ENCODE results near the gene DBF4B. TPM values are rescaled to one million over a fixed set of nuclear protein-coding genes. Genes with fewer than 3 reads are reported as not detected.

Gene DBF4B
- total RNA-seq, 4 donors from 2014 or later = 6.0 to 19.0 (median 6.2) TPM

DNA sequence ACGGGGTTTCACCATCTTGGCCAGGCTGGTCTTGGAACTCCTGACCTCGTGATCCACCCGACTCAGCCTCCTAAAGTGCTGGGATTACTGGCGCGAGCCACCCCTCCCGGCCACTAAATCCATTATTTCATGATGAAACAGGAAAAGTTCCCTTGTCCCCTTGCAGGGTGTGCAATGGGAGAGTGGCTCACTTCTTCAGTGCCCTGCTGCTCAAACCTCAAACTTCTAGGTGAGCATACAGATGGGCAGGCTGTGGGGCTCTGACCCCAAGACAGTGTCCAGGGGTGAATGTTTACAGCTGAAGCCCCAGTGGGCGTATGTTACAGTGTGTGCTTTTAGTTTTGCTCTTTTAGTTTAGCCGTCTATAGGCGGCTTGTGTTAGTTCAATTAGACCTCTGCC, 87.0 kb downstream of the DBF4B start:
- H3K9me3 ChIP-seq = no peaks in the 10 kb centered on the region
- peaks cover 0 to 24% (median 5%) of the 10 kb centered on the region in 4 donors for H3K4me1 ChIP-seq
- WGBS, 2 donors = 42 to 44% methylated on average over 9 of the region's 9 CpGs
- no peaks in the 10 kb centered on the region for H3K36me3 ChIP-seq
- no peak for DNase-seq (ENCODE audit: low spot score in 2 of 2)
- H3K27ac ChIP-seq = peak overlapping the region in 3 of 4 donors; percentile 38 to 90 (median 58)
- no peak for TF ChIP-seq POLR2A (IDR thresholded peaks at IDR 0.05)
- TF ChIP-seq, protein P1, sequence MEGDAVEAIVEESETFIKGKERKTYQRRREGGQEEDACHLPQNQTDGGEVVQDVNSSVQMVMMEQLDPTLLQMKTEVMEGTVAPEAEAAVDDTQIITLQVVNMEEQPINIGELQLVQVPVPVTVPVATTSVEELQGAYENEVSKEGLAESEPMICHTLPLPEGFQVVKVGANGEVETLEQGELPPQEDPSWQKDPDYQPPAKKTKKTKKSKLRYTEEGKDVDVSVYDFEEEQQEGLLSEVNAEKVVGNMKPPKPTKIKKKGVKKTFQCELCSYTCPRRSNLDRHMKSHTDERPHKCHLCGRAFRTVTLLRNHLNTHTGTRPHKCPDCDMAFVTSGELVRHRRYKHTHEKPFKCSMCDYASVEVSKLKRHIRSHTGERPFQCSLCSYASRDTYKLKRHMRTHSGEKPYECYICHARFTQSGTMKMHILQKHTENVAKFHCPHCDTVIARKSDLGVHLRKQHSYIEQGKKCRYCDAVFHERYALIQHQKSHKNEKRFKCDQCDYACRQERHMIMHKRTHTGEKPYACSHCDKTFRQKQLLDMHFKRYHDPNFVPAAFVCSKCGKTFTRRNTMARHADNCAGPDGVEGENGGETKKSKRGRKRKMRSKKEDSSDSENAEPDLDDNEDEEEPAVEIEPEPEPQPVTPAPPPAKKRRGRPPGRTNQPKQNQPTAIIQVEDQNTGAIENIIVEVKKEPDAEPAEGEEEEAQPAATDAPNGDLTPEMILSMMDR (IDR thresholded peaks at IDR 0.05) = no peak
- no peak for TF ChIP-seq EP300 (IDR thresholded peaks at IDR 0.05)
- H3K27me3 ChIP-seq = no peaks in the 10 kb centered on the region
- H3K4me3 ChIP-seq = no peak overlapping the region

DNA sequence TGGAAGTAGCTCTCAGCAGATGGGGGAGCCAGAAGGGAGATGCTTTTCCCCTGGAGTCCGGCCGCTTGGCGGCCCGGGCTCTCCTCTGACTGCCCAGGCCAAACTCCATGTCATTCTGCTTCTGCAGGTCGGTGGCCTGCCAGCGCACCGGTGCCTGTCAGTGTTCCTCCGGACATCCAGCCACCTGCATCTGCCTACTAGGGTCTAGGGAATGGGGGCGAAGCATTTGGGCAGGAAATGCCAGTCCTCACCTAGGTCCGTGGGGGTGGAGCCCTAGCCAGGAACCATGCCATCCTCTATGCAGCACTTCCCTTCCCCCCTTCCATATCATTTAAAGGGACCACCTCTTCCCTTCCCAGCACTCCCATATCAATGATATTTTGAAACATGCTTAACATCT, 87.5 kb downstream of the DBF4B start:
- no peak for DNase-seq (ENCODE audit: low spot score in 2 of 2)
- peak overlapping the region in 3 of 4 donors; percentile 8 to 90 (median 58) for H3K27ac ChIP-seq
- TF ChIP-seq POLR2A (IDR thresholded peaks at IDR 0.05) = no peak
- TF ChIP-seq, protein P1 (IDR thresholded peaks at IDR 0.05) = no peak
- TF ChIP-seq EP300 (IDR thresholded peaks at IDR 0.05) = no peak
- no peaks in the 10 kb centered on the region for H3K36me3 ChIP-seq
- no peaks in the 10 kb centered on the region for H3K9me3 ChIP-seq
- no peak overlapping the region for H3K4me3 ChIP-seq
- 52 to 62% methylated on average over 6 to 10 of the region's 10 CpGs for WGBS, 2 donors
- peaks cover 0 to 24% (median 5%) of the 10 kb centered on the region in 4 donors for H3K4me1 ChIP-seq
- no peaks in the 10 kb centered on the region for H3K27me3 ChIP-seq

DNA sequence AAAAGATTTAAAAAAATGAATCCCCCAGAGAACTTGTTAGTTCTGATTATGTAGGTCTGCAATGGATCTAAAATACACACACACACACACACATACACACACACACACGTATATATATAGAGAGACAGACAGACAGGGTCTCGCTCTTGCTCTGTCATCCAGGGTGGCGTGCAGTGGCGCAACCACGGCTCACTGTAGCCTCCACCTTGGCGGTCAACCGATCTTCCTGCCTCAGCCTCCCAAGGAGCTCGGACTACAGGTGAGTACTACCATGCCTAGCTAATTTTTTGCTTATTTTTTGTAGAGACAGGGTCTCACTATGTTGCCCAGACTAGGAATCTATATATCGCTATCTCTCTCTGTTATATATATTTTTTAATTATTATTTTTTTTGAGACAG, 88.3 kb downstream of the DBF4B start:
- WGBS, 2 donors = 91 to 95% methylated on average over 9 of the region's 9 CpGs

DNA sequence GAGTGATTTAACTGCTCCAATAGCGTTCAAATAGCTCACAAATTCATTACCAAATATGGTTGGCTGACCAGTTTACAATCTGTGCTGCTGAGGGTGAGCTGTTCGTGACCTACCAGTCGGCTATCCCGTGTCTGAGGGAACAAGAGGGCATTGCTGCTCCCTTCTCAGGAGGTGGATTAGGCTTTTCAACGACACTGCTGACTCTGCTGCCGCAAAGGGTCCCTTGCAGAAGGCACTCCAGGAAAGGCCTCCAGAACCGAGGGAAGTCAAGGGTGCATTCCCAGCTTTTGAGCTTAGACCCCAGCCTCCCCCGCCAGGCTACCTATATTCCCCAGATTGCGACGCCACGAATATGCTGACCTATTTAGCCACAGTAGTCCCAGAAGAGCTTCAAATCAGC, 89.3 kb downstream of the DBF4B start:
- TF ChIP-seq POLR2A (IDR thresholded peaks at IDR 0.05) (no peak), EP300 (IDR thresholded peaks at IDR 0.05) (no peak)
- TF ChIP-seq, protein P1 (IDR thresholded peaks at IDR 0.05) = no peak
- DNase-seq (ENCODE audit: low spot score in 2 of 2) = no peak
- H3K4me3 ChIP-seq = no peak overlapping the region
- no peaks in the 10 kb centered on the region for H3K36me3 ChIP-seq
- no peaks in the 10 kb centered on the region for H3K9me3 ChIP-seq
- H3K27ac ChIP-seq = peak overlapping the region in 2 of 4 donors; percentile 26 to 50
- no peaks in the 10 kb centered on the region for H3K27me3 ChIP-seq
- WGBS, 2 donors = 49 to 68% methylated on average over 11 of the region's 11 CpGs
- H3K4me1 ChIP-seq = peaks cover 0 to 27% (median 5%) of the 10 kb centered on the region in 4 donors

More for the DNA sequence above, 88.3 kb downstream of the DBF4B start:
- peak overlapping the region in 1 of 4 donors; percentile 48 for H3K27ac ChIP-seq
- H3K4me1 ChIP-seq = peaks cover 0 to 24% (median 5%) of the 10 kb centered on the region in 4 donors
- no peaks in the 10 kb centered on the region for H3K9me3 ChIP-seq
- no peaks in the 10 kb centered on the region for H3K27me3 ChIP-seq
- no peak for DNase-seq (ENCODE audit: low spot score in 2 of 2)
- TF ChIP-seq POLR2A (IDR thresholded peaks at IDR 0.05) = no peak
- TF ChIP-seq, protein P1 (IDR thresholded peaks at IDR 0.05) = no peak
- TF ChIP-seq EP300 (IDR thresholded peaks at IDR 0.05) = no peak
- H3K36me3 ChIP-seq = no peaks in the 10 kb centered on the region
- H3K4me3 ChIP-seq = no peak overlapping the region

DNA sequence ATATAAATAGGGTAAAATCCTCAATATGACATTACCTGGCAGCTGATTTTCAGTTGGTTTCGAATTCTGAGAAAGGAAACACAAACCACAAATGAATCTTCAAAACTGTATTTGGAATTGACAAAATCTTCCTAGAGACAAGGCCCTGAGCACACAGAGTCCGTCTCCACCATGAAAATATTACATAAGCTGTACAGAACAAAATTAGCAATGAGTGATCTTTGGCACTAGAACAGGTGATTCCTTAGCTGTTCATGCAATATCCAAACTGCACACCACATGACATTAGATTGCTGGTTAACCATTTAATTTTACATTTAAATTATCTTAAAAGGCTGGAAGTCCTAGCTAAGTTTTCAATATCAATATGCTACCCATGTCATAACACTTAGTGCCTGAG, 89.9 kb downstream of the DBF4B start:
- TF ChIP-seq, protein P1 (IDR thresholded peaks at IDR 0.05) = no peak
- TF ChIP-seq EP300 (IDR thresholded peaks at IDR 0.05) (no peak), POLR2A (IDR thresholded peaks at IDR 0.05) (no peak)
- H3K27ac ChIP-seq = peak overlapping the region in 1 of 4 donors; percentile 26
- no peaks in the 10 kb centered on the region for H3K27me3 ChIP-seq
- H3K36me3 ChIP-seq = no peaks in the 10 kb centered on the region
- no peak for DNase-seq (ENCODE audit: low spot score in 2 of 2)
- peaks cover 0 to 31% (median 5%) of the 10 kb centered on the region in 4 donors for H3K4me1 ChIP-seq
- H3K9me3 ChIP-seq = no peaks in the 10 kb centered on the region
- 84% methylated on average over 2 of the region's 2 CpGs for WGBS, 2 donors
- H3K4me3 ChIP-seq = no peak overlapping the region

Small RNA genes within 50 kb of the gene (small RNA-seq; reads per million reads assigned to genes)
- not detected for gene RN7SL819P

Other genes starting within 250 kb of the DBF4B start
- 10 to 100 TPM; 55.1 to 71.2 (median 59.8) TPM for gene GPATCH8, start 205.3 kb upstream of the DBF4B start, total RNA-seq
- gene FZD2, start 151.2 kb upstream of the DBF4B start, total RNA-seq = 10 to 100 TPM in 3 of 4 donors, 1 to 10 TPM in 1; 6.3 to 27.8 (median 16.2) TPM
- gene MEIOC, start 52.2 kb upstream of the DBF4B start, total RNA-seq = not detected
- 10 to 100 TPM; 11.1 to 20.1 (median 16.5) TPM for gene CCDC43, start 18.9 kb upstream of the DBF4B start, total RNA-seq
- 1 to 10 TPM in 2 of 4 donors, under 1 TPM in 2; 0.42 to 3.9 (median 1.6) TPM for gene ADAM11, start 50.3 kb downstream of the DBF4B start, total RNA-seq
- gene GJC1, start 121.6 kb downstream of the DBF4B start, total RNA-seq = 10 to 100 TPM in 1 of 4 donors, 1 to 10 TPM in 3; 3.1 to 18.6 (median 9.0) TPM
- gene HIGD1B, start 139.2 kb downstream of the DBF4B start, total RNA-seq = 10 to 100 TPM in 1 of 4 donors, 1 to 10 TPM in 2, not detected in 1; 2.3 to 10.3 (median 6.5) TPM
- gene EFTUD2, start 190.8 kb downstream of the DBF4B start, total RNA-seq = 100 to 1,000 TPM in 1 of 4 donors, 10 to 100 TPM in 3; 48.9 to 137 (median 57.0) TPM
- gene GFAP, start 206.8 kb downstream of the DBF4B start, total RNA-seq = 10 to 100 TPM in 1 of 4 donors, 1 to 10 TPM in 3; 1.6 to 37.2 (median 7.3) TPM
- gene KIF18B, start 239.1 kb downstream of the DBF4B start, total RNA-seq = under 1 TPM in 2 of 4 donors, not detected in 2; 0.30 to 0.66 TPM

Measured in tibial nerve (tissue), 4 donors.